Sigmoid colon (tissue), 4 donors: ENCODE data around the gene ECI1.

Experiments used
- CTCF ChIP-seq, 4 experiments: fragments of 450-650 bp in 3 of 4; fragments of 200-600 bp in 1 of 4; IDR thresholded peaks; one replicate each; pipeline ENCODE4 v1.5.1; 2016 to 2019; ENCODE audit warnings: antibody characterized with exemption in 4 of 4, mild to moderate bottlenecking in 3 of 4, moderate library complexity in 2 of 4
- EP300 ChIP-seq, 4 donors: sonication (generic); formaldehyde crosslinking; IDR thresholded peaks; one replicate each; pipeline ENCODE4 v1.6.1; 2017; ENCODE audit warnings: antibody characterized with exemption in 4 of 4
- POLR2AphosphoS5 ChIP-seq, 4 donors: sonication (generic); formaldehyde crosslinking; IDR thresholded peaks; one replicate each; pipeline ENCODE4 v1.6.1; 2017; ENCODE audit warnings: antibody characterized with exemption in 4 of 4

- TF ChIP-seq CTCF (IDR thresholded peaks at IDR 0.05) (no peak), EP300 (IDR thresholded peaks at IDR 0.05) (no peak), POLR2AphosphoS5 (IDR thresholded peaks at IDR 0.05) (no peak)
Observed at GRCh38 chr16:2233872-2234812, 17.2 kb downstream of the ECI1 start.
